Cortex of kidney (tissue), 1 donor: ENCODE data around the gene CLEC9A.

Experiments used
- DNase-seq: peaks from one replicate; lab custom pipeline; 2025; lab: John Stamatoyannopoulos, UW

Gene CLEC9A

GRCh38 chr12:10067264-10067663 lies 36.8 kb downstream of the CLEC9A start:
- DNase-seq, result no peak

- DNase-seq, result no peak
These were observed 37.5 kb downstream of the CLEC9A start for GRCh38 chr12:10067942-10068341.

- no peak for DNase-seq
These were observed 38.2 kb downstream of the CLEC9A start for GRCh38 chr12:10068644-10069043.

- DNase-seq, result no peak
These were observed 38.6 kb downstream of the CLEC9A start for GRCh38 chr12:10069099-10069498.

GRCh38 chr12:10069976-10070375 lies 39.5 kb downstream of the CLEC9A start:
- no peak for DNase-seq

GRCh38 chr12:10070380-10070779 lies 39.9 kb downstream of the CLEC9A start:
- no peak for DNase-seq

- no peak for DNase-seq
These were observed 41.6 kb downstream of the CLEC9A start for GRCh38 chr12:10072131-10072530.

GRCh38 chr12:10073261-10073660 lies 42.8 kb downstream of the CLEC9A start:
- DNase-seq, result no peak

GRCh38 chr12:10075451-10075850 lies 45.0 kb downstream of the CLEC9A start:
- no peak for DNase-seq

GRCh38 chr12:10082117-10082874 lies 51.8 kb downstream of the CLEC9A start:
- no peak for DNase-seq

- no peak for DNase-seq
These were observed 54.3 kb downstream of the CLEC9A start for GRCh38 chr12:10084733-10085132.

- no peak for DNase-seq
These were observed 55.9 kb downstream of the CLEC9A start for GRCh38 chr12:10086387-10086786.

GRCh38 chr12:10088031-10088430 lies 57.5 kb downstream of the CLEC9A start:
- no peak for DNase-seq

- DNase-seq, result no peak
These were observed 58.7 kb downstream of the CLEC9A start for GRCh38 chr12:10088955-10089900.

GRCh38 chr12:10094646-10095395 lies 64.3 kb downstream of the CLEC9A start:
- DNase-seq, result no peak

GRCh38 chr12:10095971-10096370 lies 65.5 kb downstream of the CLEC9A start:
- no peak for DNase-seq

- DNase-seq, result no peak
These were observed 67.0 kb downstream of the CLEC9A start for GRCh38 chr12:10097521-10097920.

GRCh38 chr12:10098791-10099190 lies 68.3 kb downstream of the CLEC9A start, which contains the start of gene CLEC1A:
CLEC1A (minus strand) TSS chr12:10098985; CDS start chr12:10098922, 63 bp downstream.
- DNase-seq, result no peak

GRCh38 chr12:10101042-10101579 lies 70.6 kb downstream of the CLEC9A start:
- DNase-seq, result no peak

GRCh38 chr12:10101648-10102220 lies 71.3 kb downstream of the CLEC9A start:
- DNase-seq, result no peak

GRCh38 chr12:10102322-10102721 lies 71.8 kb downstream of the CLEC9A start:
- DNase-seq, result no peak
